ENCODE results near the gene PC.

PC gene

GRCh38 chr11:66840317-66841091 is 117.7 kb downstream of the PC start:
- no peak overlapping the region for H3K9ac ChIP-seq (ENCODE audit: low read length)
- H2BK15ac ChIP-seq (ENCODE audit: low read depth, poor library complexity, severe bottlenecking) = no peak overlapping the region
- H4K8ac ChIP-seq (ENCODE audit: low read length) = no peak overlapping the region
- H3K18ac ChIP-seq (ENCODE audit: low read depth in 1 of 2, low read length in 2 of 2) = no peak overlapping the region
- no peak overlapping the region for H3K14ac ChIP-seq (ENCODE audit: low read length in 2 of 2)
- no peak overlapping the region for H2BK5ac ChIP-seq (ENCODE audit: low read depth, low read length, poor library complexity, severe bottlenecking)
- no peaks in the 10 kb centered on the region for H3K9me3 ChIP-seq (ENCODE audit: control insufficient read depth, low read length)
- H2AFZ ChIP-seq (ENCODE audit: low read depth, low read length) = no peak overlapping the region
- H2BK12ac ChIP-seq (ENCODE audit: low read length in 2 of 2) = no peak overlapping the region
- H4K91ac ChIP-seq (ENCODE audit: low read length) = no peak overlapping the region
- no peak overlapping the region for H3K4ac ChIP-seq (ENCODE audit: low read depth in 1 of 2, low read length in 2 of 2)
- H3K79me1 ChIP-seq (replicated peaks; ENCODE audit: low read length, poor library complexity, severe bottlenecking) = peaks cover 28% of the 10 kb centered on the region
- peak; percentile 12 for DNase-seq
- no peak overlapping the region for H3K23ac ChIP-seq (ENCODE audit: low read length in 2 of 2)
- peaks cover 20% of the 10 kb centered on the region for H3K4me1 ChIP-seq (ENCODE audit: control insufficient read depth, insufficient read depth, low read depth, low read length)
- WGBS = 88% methylated on average over 4 of the region's 4 CpGs
- H2BK120ac ChIP-seq (ENCODE audit: low read depth, low read length) = no peak overlapping the region
- H3K36me3 ChIP-seq (ENCODE audit: control insufficient read depth in 1 of 2, insufficient read depth in 2 of 2, low read depth in 1 of 2, low read length in 2 of 2) = peaks cover 30 to 34% of the 10 kb centered on the region in 2 experiments
- H3K4me2 ChIP-seq (ENCODE audit: low read length, poor library complexity, severe bottlenecking) = no peak overlapping the region
- H3K27ac ChIP-seq (ENCODE audit: low read length, poor library complexity, severe bottlenecking) = no peak overlapping the region
- no peak overlapping the region for H3K4me3 ChIP-seq (ENCODE audit: insufficient read depth in 1 of 2, low read depth in 1 of 2, low read length in 2 of 2)
- no peak overlapping the region for H2AK5ac ChIP-seq (ENCODE audit: low read length, severe bottlenecking)
- H3K27me3 ChIP-seq (ENCODE audit: control insufficient read depth in 1 of 2, insufficient read depth in 1 of 2, low read length in 2 of 2) = no peaks in the 10 kb centered on the region

- Histone ChIP-seq H4K91ac (ENCODE audit: low read length) (no peak overlapping the region), H3K27ac (ENCODE audit: low read length, poor library complexity, severe bottlenecking) (no peak overlapping the region), H3K4me1 (ENCODE audit: control insufficient read depth, insufficient read depth, low read depth, low read length) (peaks cover 2% of the 10 kb centered on the region), H3K9me3 (ENCODE audit: control insufficient read depth, low read length) (no peaks in the 10 kb centered on the region), H2BK12ac (ENCODE audit: low read length in 2 of 2) (no peak overlapping the region), H3K79me1 (replicated peaks; ENCODE audit: low read length, poor library complexity, severe bottlenecking) (peaks cover 22% of the 10 kb centered on the region), H3K4me2 (ENCODE audit: low read length, poor library complexity, severe bottlenecking) (no peak overlapping the region), H3K36me3 (ENCODE audit: control insufficient read depth in 1 of 2, insufficient read depth in 2 of 2, low read depth in 1 of 2, low read length in 2 of 2) (peaks cover 26 to 31% of the 10 kb centered on the region in 2 experiments), H4K8ac (ENCODE audit: low read length) (no peak overlapping the region), H2BK15ac (ENCODE audit: low read depth, poor library complexity, severe bottlenecking) (no peak overlapping the region), H3K4me3 (ENCODE audit: insufficient read depth in 1 of 2, low read depth in 1 of 2, low read length in 2 of 2) (no peak overlapping the region), H2BK5ac (ENCODE audit: low read depth, low read length, poor library complexity, severe bottlenecking) (no peak overlapping the region), H3K18ac (ENCODE audit: low read depth in 1 of 2, low read length in 2 of 2) (no peak overlapping the region), H3K14ac (ENCODE audit: low read length in 2 of 2) (no peak overlapping the region), H2AFZ (ENCODE audit: low read depth, low read length) (no peak overlapping the region), H2AK5ac (ENCODE audit: low read length, severe bottlenecking) (no peak overlapping the region), H3K23ac (ENCODE audit: low read length in 2 of 2) (no peak overlapping the region), H3K9ac (ENCODE audit: low read length) (peak overlapping the region; percentile 50), H3K4ac (ENCODE audit: low read depth in 1 of 2, low read length in 2 of 2) (no peak overlapping the region), H2BK120ac (ENCODE audit: low read depth, low read length) (no peak overlapping the region), H3K27me3 (ENCODE audit: control insufficient read depth in 1 of 2, insufficient read depth in 1 of 2, low read length in 2 of 2) (no peaks in the 10 kb centered on the region)
- DNase-seq = peak; percentile 51
- WGBS = 94% methylated on average over 7 of the region's 12 CpGs
Measured at GRCh38 chr11:66835768-66836405, 122.3 kb downstream of the PC start.

GRCh38 chr11:66834943-66835342 is 123.2 kb downstream of the PC start:
- peaks cover 24 to 26% of the 10 kb centered on the region in 2 experiments for H3K36me3 ChIP-seq (ENCODE audit: control insufficient read depth in 1 of 2, insufficient read depth in 2 of 2, low read depth in 1 of 2, low read length in 2 of 2)
- H3K9ac ChIP-seq (ENCODE audit: low read length) = peak overlapping the region; percentile 50
- no peak overlapping the region for H3K4ac ChIP-seq (ENCODE audit: low read depth in 1 of 2, low read length in 2 of 2)
- no peak overlapping the region for H3K4me3 ChIP-seq (ENCODE audit: insufficient read depth in 1 of 2, low read depth in 1 of 2, low read length in 2 of 2)
- no peak overlapping the region for H3K18ac ChIP-seq (ENCODE audit: low read depth in 1 of 2, low read length in 2 of 2)
- 97% methylated on average over 3 of the region's 5 CpGs for WGBS
- no peak overlapping the region for H2BK15ac ChIP-seq (ENCODE audit: low read depth, poor library complexity, severe bottlenecking)
- no peak overlapping the region for H2BK12ac ChIP-seq (ENCODE audit: low read length in 2 of 2)
- no peak overlapping the region for H2BK5ac ChIP-seq (ENCODE audit: low read depth, low read length, poor library complexity, severe bottlenecking)
- no peak overlapping the region for H2AFZ ChIP-seq (ENCODE audit: low read depth, low read length)
- no peak overlapping the region for H3K23ac ChIP-seq (ENCODE audit: low read length in 2 of 2)
- H4K91ac ChIP-seq (ENCODE audit: low read length) = no peak overlapping the region
- H3K14ac ChIP-seq (ENCODE audit: low read length in 2 of 2) = no peak overlapping the region
- H3K9me3 ChIP-seq (ENCODE audit: control insufficient read depth, low read length) = no peaks in the 10 kb centered on the region
- DNase-seq = no peak
- H3K4me2 ChIP-seq (ENCODE audit: low read length, poor library complexity, severe bottlenecking) = no peak overlapping the region
- H3K79me1 ChIP-seq (replicated peaks; ENCODE audit: low read length, poor library complexity, severe bottlenecking) = peaks cover 15% of the 10 kb centered on the region
- no peak overlapping the region for H3K27ac ChIP-seq (ENCODE audit: low read length, poor library complexity, severe bottlenecking)
- no peaks in the 10 kb centered on the region for H3K4me1 ChIP-seq (ENCODE audit: control insufficient read depth, insufficient read depth, low read depth, low read length)
- H2BK120ac ChIP-seq (ENCODE audit: low read depth, low read length) = no peak overlapping the region
- H4K8ac ChIP-seq (ENCODE audit: low read length) = no peak overlapping the region
- H2AK5ac ChIP-seq (ENCODE audit: low read length, severe bottlenecking) = no peak overlapping the region
- H3K27me3 ChIP-seq (ENCODE audit: control insufficient read depth in 1 of 2, insufficient read depth in 1 of 2, low read length in 2 of 2) = no peaks in the 10 kb centered on the region

GRCh38 chr11:66834539-66834845 is 123.7 kb downstream of the PC start:
- H2BK12ac ChIP-seq (ENCODE audit: low read length in 2 of 2) = peak overlapping the region in 1 of 2 experiments; percentile 30
- H3K9ac ChIP-seq (ENCODE audit: low read length) = no peak overlapping the region
- H3K23ac ChIP-seq (ENCODE audit: low read length in 2 of 2) = no peak overlapping the region
- no peak overlapping the region for H2AFZ ChIP-seq (ENCODE audit: low read depth, low read length)
- H3K18ac ChIP-seq (ENCODE audit: low read depth in 1 of 2, low read length in 2 of 2) = no peak overlapping the region
- H3K4me1 ChIP-seq (ENCODE audit: control insufficient read depth, insufficient read depth, low read depth, low read length) = no peaks in the 10 kb centered on the region
- H3K4me3 ChIP-seq (ENCODE audit: insufficient read depth in 1 of 2, low read depth in 1 of 2, low read length in 2 of 2) = no peak overlapping the region
- no peak overlapping the region for H4K91ac ChIP-seq (ENCODE audit: low read length)
- H3K36me3 ChIP-seq (ENCODE audit: control insufficient read depth in 1 of 2, insufficient read depth in 2 of 2, low read depth in 1 of 2, low read length in 2 of 2) = peaks cover 19 to 24% of the 10 kb centered on the region in 2 experiments
- no peak overlapping the region for H3K14ac ChIP-seq (ENCODE audit: low read length in 2 of 2)
- whole genome bisulfite sequencing = 81% methylated on average over 4 of the region's 4 CpGs
- no peak overlapping the region for H2AK5ac ChIP-seq (ENCODE audit: low read length, severe bottlenecking)
- no peaks in the 10 kb centered on the region for H3K9me3 ChIP-seq (ENCODE audit: control insufficient read depth, low read length)
- no peak for DNase-seq
- H4K8ac ChIP-seq (ENCODE audit: low read length) = no peak overlapping the region
- H2BK15ac ChIP-seq (ENCODE audit: low read depth, poor library complexity, severe bottlenecking) = no peak overlapping the region
- no peak overlapping the region for H3K27ac ChIP-seq (ENCODE audit: low read length, poor library complexity, severe bottlenecking)
- H3K27me3 ChIP-seq (ENCODE audit: control insufficient read depth in 1 of 2, insufficient read depth in 1 of 2, low read length in 2 of 2) = no peaks in the 10 kb centered on the region
- H3K4ac ChIP-seq (ENCODE audit: low read depth in 1 of 2, low read length in 2 of 2) = no peak overlapping the region
- no peak overlapping the region for H2BK120ac ChIP-seq (ENCODE audit: low read depth, low read length)
- no peak overlapping the region for H2BK5ac ChIP-seq (ENCODE audit: low read depth, low read length, poor library complexity, severe bottlenecking)
- H3K4me2 ChIP-seq (ENCODE audit: low read length, poor library complexity, severe bottlenecking) = no peak overlapping the region
- peaks cover 14% of the 10 kb centered on the region for H3K79me1 ChIP-seq (replicated peaks; ENCODE audit: low read length, poor library complexity, severe bottlenecking)
